GM19328 (cell line): ENCODE results near the gene KDM3B.

ENCODE experiments used
- ATAC-seq: cut with Tn5 transposase; IDR thresholded peaks from one replicate; pipeline ENCODE4 v1.9.1; 2021; ENCODE audit warnings: mild to moderate bottlenecking, moderate library complexity; ENCODE audit not compliant: unreplicated experiment

The KDM3B gene

GRCh38 chr5:138346889-138347288, 5.6 kb upstream of the KDM3B start:
- ATAC-seq, result no peak

- no peak for ATAC-seq
Observed at GRCh38 chr5:138349852-138350562, 2.5 kb upstream of the KDM3B start.

DNA sequence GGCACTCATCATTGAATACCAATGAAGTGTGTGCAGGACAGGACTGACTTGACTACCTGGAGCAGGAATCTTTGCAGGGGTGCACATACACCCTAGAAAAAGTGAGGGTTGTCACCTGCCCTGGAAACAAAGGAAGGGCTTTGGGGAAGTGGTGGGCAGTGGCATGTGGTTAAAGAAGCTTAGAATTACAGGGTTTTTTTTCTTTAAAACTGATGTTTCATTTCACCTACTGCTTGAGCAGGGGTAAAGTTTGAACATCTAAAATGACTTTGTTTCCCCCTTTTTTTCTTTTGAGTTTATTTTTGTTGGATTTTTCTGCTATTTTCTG, 2.0 kb upstream of the KDM3B start:
- ATAC-seq, result no peak

DNA sequence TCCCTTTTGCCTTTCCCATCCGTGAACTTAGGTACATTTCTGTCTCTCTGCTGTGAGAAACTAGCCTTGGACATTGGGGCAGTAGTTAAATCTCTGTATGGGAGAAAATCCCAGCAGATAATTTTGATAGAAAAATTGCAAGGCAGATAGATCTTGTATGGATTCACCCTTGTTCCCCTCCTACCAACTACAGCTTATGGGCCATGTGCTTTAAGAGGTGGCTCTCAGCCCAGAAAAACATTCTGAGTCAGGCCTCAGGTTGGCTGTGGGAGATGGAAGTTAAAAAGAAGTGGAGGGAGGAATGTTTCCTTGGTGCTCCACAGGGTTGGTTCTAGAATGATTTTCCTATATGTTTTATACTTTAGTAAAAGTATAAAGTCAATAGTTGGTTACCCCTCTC, 1.4 kb upstream of the KDM3B start:
- no peak for ATAC-seq

GRCh38 chr5:138351517-138351916, 968 bp upstream of the KDM3B start:
- no peak for ATAC-seq

DNA sequence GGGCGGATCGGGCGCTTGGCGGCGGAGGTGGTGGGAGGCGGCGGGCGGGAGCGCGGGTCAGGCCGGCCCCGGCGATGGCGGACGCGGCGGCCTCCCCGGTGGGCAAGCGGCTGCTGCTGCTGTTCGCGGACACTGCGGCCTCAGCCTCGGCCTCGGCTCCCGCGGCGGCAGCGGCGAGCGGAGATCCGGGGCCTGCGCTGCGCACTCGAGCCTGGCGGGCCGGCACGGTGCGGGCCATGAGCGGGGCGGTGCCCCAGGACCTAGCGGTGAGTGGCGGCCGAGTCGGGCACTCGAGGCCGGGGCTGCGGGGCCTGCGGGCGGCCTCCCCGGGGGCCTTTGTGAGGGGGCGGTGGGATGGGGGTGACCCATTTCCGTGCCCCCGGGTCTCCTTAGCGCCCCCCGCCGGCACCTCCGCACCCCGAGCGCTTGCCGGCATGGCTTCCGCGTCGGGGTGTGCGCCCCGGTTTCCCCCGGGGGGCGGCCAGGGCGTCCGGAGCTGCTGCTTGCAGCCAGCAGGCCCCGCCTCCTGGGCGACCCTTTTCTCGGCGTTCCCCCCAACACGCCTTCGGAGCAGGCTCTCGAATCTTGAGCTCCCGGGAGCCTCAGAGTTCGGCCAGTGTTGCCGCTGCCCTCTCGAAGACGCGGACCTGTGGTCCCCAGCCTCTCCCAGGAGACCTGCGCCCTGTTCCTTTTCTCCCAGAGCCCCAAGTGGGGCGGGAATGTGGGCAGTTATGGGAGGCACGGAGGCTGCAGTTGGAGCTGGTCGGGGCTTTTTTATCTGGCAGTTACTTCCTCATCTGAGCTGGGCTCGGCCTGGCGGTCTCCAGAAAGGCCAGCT, 456 bp downstream of the KDM3B start:
- peak; percentile 38 for ATAC-seq

DNA sequence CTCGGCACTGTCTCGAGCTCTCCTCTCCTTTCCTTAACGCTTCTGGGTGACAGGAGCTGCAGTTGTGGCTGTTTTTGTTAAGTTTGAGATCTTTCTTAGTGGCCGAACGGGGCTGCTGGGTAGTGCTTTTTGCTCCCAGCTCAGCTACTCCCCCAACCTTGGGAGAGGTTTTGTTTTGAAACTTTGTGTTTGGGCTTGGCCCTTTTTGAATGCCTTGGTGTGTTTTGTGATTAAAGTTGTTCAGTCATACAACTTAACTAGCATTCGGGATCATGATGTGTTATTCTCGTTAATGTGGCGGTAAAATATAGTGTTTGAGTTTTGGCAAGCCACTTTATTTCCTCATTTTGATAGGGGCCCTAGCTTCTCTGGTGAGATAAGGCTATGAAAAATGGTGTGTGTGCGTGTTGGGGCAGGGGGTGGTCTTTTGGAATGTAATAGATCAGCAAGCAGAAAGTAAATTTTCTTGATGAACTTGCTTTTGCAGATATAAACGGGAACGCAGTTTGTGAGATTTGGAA, 1.1 kb downstream of the KDM3B start:
- no peak for ATAC-seq

DNA sequence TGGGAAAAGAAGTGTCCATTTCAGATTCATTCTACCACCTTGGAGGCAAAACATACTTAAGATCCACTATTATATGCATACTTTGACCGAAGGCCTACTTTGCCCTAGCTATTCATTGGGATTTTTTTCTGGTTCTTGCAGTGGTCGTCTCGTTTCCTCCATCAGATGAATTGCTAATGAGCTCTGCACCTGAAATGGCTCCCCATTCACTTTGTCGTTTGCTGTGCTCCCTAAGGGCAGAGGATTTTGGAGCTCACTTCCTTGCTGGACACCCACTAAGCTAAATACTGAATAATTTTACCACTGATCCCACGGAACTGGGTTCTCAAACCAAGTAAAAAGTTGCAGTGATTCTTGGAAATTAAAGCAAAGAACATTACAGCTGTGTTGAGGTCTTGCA, 1.9 kb downstream of the KDM3B start:
- no peak for ATAC-seq

DNA sequence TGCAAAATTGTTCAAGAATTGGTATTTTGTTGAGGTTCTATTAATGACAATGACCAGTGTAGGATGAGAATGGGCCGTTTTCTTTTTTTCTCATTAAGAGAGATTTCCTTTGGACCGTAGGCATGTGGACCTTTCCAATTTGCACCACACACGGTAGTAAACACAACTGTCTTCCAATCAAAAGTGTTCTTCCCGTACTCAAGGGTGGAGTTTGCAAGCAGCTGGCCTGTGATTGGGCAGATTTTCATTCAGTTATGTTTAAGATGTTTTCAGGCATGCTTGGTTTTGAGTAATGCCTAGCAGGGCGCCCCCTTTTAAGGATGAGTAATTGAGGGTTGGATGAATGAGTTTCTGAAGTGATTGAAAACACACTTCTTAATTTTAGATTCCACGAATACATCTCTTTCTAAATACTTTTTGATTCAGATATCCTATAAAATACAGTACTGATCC, 2.5 kb downstream of the KDM3B start:
- no peak for ATAC-seq

DNA sequence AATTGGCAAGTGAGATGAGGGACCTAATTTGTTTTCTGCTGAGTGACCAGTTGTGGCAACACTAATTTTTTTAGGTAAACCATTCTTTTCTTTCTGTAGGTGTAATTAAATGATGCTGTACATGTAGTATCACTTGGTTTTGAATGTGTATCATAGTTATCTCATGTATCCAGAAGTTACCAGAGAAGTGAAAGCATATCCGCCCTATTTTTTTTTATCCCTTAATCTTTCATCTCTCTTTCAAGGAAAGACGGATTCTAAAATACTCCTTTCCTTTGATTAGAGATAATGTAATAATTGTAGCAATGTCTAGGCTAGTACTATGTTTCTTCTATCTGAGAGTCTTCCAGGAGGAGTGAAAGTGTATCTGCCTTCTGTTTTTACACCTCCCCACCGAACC, 7.1 kb downstream of the KDM3B start:
- no peak for ATAC-seq

DNA sequence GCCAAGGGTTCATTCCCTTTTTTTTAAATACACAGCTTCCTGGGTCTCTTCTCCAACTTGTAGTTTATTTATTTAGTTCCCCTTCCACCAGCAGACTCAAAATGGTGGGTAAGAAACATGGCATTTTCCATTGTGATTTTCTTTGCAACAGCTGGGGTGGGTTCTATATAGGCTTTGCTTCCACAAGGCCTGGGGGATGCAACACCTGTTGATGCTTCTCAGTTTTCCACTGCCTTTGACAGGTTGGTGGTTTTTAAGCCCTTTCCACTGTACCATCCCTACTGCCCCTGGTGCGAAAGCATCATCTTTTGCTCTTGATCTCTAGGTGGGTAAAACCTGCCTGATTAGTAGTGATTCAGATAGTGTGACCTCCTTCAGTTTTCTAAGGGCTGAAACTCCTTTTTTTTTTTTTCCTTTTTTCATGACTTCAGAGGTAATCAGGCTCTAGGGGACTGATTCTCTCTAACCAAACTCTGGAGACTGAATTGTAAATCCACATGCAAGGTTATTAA, 8.5 kb downstream of the KDM3B start:
- ATAC-seq, result no peak

DNA sequence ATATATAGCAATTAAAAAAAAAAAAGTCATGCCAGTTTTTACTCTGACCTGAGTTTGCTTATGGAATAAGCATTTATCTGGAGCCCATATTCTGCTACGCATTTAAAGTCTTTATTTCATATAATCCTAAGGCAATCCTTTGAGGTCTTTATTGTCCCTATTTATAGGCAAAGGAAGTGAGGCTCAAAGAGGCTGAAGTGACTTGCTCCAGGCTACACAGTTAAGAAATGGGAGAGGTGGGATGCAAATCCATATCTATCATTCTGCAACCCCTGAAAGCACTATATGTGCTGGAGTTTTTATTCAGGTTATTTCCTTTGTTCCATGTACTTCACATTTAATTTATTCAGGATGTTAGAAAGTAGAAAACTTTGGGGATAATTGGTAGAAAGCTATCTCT, 12.1 kb downstream of the KDM3B start:
- no peak for ATAC-seq

DNA sequence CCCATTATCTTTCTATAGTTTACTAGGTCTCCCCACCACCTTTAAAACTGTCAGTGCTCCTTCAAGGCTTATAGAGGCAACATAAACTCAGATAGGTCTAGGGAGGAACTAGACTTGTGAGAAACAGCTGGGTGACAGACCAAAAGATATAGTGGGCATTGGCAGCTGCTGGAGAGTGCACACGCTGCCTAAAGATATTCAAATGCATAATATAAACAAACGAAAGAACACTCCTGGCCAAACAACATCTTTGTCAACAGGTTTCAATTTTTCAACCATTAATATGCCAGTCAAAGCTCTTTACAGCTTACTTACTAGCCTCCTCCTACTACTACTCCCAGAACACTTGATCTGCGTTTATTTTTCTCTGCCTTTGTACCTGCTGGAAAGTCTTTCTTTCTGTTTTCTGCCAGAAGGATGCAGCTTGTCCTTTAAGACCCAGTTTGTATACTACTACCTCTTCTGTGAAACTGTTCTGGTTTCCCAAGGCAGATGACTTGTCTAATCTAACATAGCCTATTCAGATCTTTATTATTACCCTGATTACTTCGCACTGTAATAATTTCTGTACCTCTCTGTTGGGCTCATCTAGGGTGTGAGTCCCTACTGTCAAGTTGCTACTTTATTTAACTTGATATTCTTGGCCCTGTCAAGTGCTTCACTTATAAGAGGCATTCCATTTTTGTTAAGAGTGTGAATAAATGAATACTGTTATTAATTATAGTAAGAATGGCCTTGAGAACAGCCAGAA, 14.3 kb downstream of the KDM3B start:
- no peak for ATAC-seq

GRCh38 chr5:138369261-138369660, 16.8 kb downstream of the KDM3B start:
- ATAC-seq, result no peak

GRCh38 chr5:138369706-138370105, 17.2 kb downstream of the KDM3B start:
- no peak for ATAC-seq

DNA sequence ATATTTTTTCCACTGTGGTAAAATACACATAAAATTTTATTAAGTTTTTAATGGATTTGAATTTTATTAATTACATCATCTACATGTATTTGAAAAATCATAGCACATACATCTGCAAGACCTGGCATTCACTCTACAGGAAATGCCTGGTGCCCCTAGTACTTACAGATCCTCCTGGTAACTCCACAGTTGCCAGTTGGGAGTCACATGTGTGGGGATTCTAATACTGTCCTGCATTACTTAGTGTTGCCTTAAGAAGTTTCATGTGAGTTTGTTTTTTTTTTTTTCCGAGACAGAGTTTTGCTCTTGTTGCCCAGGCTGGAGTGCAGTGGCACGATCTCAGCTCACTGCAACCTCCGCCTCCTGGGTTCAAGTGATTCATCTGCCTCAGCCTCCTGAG, 18.1 kb downstream of the KDM3B start:
- ATAC-seq, result no peak

GRCh38 chr5:138371454-138371853, 19.0 kb downstream of the KDM3B start:
- no peak for ATAC-seq

DNA sequence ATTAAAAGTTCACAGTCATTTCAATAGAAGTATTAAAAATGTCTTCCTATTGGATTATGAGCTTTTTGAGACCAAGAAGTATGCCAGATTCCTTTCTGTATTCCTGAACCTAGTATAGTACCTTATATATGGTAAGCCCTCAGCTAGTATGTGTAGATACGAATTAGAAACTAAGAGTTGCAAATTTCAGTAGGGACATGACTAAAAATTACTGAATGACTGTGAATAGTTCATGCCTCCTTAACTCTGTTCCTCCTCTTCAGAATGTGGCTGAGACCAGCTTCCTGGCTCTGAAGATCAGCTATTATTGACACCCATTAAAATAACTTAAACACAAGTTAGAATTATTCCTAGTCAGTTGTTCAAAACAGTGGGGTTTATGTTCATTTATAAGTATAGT, 19.7 kb downstream of the KDM3B start:
- ATAC-seq, result no peak

DNA sequence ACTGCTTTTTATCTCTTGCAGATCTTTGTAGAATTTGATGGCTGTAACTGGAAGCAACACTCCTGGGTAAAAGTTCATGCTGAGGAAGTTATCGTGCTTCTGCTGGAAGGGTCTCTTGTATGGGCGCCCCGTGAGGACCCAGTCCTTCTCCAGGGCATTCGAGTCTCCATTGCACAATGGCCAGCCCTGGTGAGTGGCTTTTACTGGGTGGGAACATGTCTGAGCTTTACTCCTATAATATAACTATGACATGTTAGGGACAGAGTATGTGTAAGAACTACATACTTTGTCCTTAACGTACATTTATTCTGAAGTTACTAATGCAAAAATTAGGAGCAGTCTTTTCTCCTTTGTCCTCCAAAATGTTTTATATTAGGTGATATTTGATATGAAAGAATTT, 20.2 kb downstream of the KDM3B start:
- no peak for ATAC-seq

- ATAC-seq, result no peak
Observed at GRCh38 chr5:138382347-138382746, 29.9 kb downstream of the KDM3B start.

GRCh38 chr5:138385660-138386059, 33.2 kb downstream of the KDM3B start:
- ATAC-seq, result no peak
